Chondrocyte (in vitro differentiated cells): Measurements from ENCODE around the gene FERMT2. TPM values are rescaled to one million over a fixed set of nuclear protein-coding genes. Genes with fewer than 3 reads are reported as not detected.

Experiments
- DNase-seq: peaks from one replicate; pipeline ENCODE4 v3.0.0; 2021; ENCODE audit warnings: mixed read lengths, low spot score
- H3K27ac Mint-ChIP-seq: one replicate; pipeline ENCODE4 v1.8.0; 2021; ENCODE audit warnings: mild to moderate bottlenecking, moderate library complexity, mixed read lengths; ENCODE audit not compliant: unreplicated experiment
- H3K27me3 Mint-ChIP-seq: 2 replicates; pipeline ENCODE4 v1.8.0; 2021; ENCODE audit warnings: low read depth, mixed read lengths
- H3K36me3 Mint-ChIP-seq: 2 replicates; pipeline ENCODE4 v1.8.0; 2021; ENCODE audit warnings: low read depth, mixed read lengths
- H3K4me1 Mint-ChIP-seq: 2 replicates; pipeline ENCODE4 v1.8.0; 2021; ENCODE audit warnings: low read depth, mild to moderate bottlenecking, mixed read lengths
- H3K4me3 Mint-ChIP-seq: one replicate; pipeline ENCODE4 v1.8.0; 2021; ENCODE audit warnings: mild to moderate bottlenecking, moderate library complexity, mixed read lengths; ENCODE audit not compliant: unreplicated experiment
- H3K9me3 Mint-ChIP-seq: 2 replicates; pipeline ENCODE4 v1.8.0; 2021; ENCODE audit warnings: low read depth, mixed read lengths
- CTCF ChIP-seq: fragments of 200-600 bp; sonication (generic); IDR thresholded peaks from 2 replicates; pipeline ENCODE4 v1.5.0; 2021; ENCODE audit warnings: antibody characterized with exemption, mild to moderate bottlenecking, moderate library complexity
- total RNA-seq: library from RNA; stranded (reverse); gene quantifications from 3 replicates; pipeline ENCODE4 v1.2.1, GENCODE V29; 2021

The FERMT2 gene
- total RNA-seq, 1 donor from 2014 or later = 518 TPM

GRCh38 chr14:52891800-52892199 lies 59.0 kb downstream of the FERMT2 start:
- Mint-ChIP-seq H3K4me3 (no peak overlapping the region), H3K27me3 (no peaks in the 10 kb centered on the region), H3K27ac (peak overlapping the region; percentile 52), H3K4me1 (peaks cover 53% of the 10 kb centered on the region), H3K36me3 (peaks cover 22% of the 10 kb centered on the region), H3K9me3 (no peaks in the 10 kb centered on the region)
- TF ChIP-seq CTCF = no peak
- DNase-seq = no peak

GRCh38 chr14:52888839-52889838 lies 61.7 kb downstream of the FERMT2 start:
- TF ChIP-seq CTCF = no peak
- Mint-ChIP-seq H3K9me3 (no peaks in the 10 kb centered on the region), H3K36me3 (peaks cover 24% of the 10 kb centered on the region), H3K4me3 (no peak overlapping the region), H3K27ac (peak overlapping the region; percentile 60), H3K27me3 (no peaks in the 10 kb centered on the region), H3K4me1 (peaks cover 49% of the 10 kb centered on the region)
- no peak for DNase-seq

GRCh38 chr14:52888159-52888558 lies 62.7 kb downstream of the FERMT2 start:
- Mint-ChIP-seq H3K27ac (peak overlapping the region; percentile 59), H3K36me3 (peaks cover 32% of the 10 kb centered on the region), H3K4me1 (peaks cover 52% of the 10 kb centered on the region), H3K4me3 (no peak overlapping the region), H3K9me3 (no peaks in the 10 kb centered on the region), H3K27me3 (no peaks in the 10 kb centered on the region)
- TF ChIP-seq CTCF = no peak
- DNase-seq = no peak

GRCh38 chr14:52885230-52885629 lies 65.6 kb downstream of the FERMT2 start:
- H3K27ac Mint-ChIP-seq = peak overlapping the region; percentile 52
- H3K4me1 Mint-ChIP-seq = peaks cover 63% of the 10 kb centered on the region
- no peaks in the 10 kb centered on the region for H3K27me3 Mint-ChIP-seq
- no peak overlapping the region for H3K4me3 Mint-ChIP-seq
- H3K9me3 Mint-ChIP-seq = no peaks in the 10 kb centered on the region
- no peak for DNase-seq
- no peak for TF ChIP-seq CTCF
- peaks cover 30% of the 10 kb centered on the region for H3K36me3 Mint-ChIP-seq

- peak overlapping the region; percentile 50 for H3K27ac Mint-ChIP-seq
- H3K4me1 Mint-ChIP-seq = peaks cover 64% of the 10 kb centered on the region
- H3K27me3 Mint-ChIP-seq = no peaks in the 10 kb centered on the region
- DNase-seq = no peak
- TF ChIP-seq CTCF = no peak
- no peak overlapping the region for H3K4me3 Mint-ChIP-seq
- H3K9me3 Mint-ChIP-seq = no peaks in the 10 kb centered on the region
- peaks cover 29% of the 10 kb centered on the region for H3K36me3 Mint-ChIP-seq
Measured at GRCh38 chr14:52883658-52884057, 67.2 kb downstream of the FERMT2 start.
